GM19468 (cell line): Measurements from ENCODE around the gene ATN1.

Source experiments
- ATAC-seq: cut with Tn5 transposase; IDR thresholded peaks from one replicate; pipeline ENCODE4 v1.9.1; 2021; ENCODE audit warnings: mild to moderate bottlenecking, moderate library complexity, moderate number of reproducible peaks; ENCODE audit not compliant: unreplicated experiment; ENCODE audit errors: extremely low read depth

The ATN1 gene

DNA sequence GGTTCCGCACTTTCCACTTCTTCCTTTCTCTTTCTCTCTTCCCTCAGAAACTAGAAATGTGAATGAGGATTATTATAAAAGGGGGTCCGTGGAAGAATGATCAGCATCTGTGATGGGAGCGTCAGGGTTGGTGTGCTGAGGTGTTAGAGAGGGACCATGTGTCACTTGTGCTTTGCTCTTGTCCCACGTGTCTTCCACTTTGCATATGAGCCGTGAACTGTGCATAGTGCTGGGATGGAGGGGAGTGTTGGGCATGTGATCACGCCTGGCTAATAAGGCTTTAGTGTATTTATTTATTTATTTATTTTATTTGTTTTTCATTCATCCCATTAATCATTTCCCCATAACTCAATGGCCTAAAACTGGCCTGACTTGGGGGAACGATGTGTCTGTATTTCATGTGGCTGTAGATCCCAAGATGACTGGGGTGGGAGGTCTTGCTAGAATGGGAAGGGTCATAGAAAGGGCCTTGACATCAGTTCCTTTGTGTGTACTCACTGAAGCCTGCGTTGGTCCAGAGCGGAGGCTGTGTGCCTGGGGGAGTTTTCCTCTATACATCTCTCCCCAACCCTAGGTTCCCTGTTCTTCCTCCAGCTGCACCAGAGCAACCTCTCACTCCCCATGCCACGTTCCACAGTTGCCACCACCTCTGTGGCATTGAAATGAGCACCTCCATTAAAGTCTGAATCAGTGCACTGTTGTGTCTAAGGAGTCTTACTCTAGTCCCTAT, 4.6 kb upstream of the ATN1 start:
- ATAC-seq = no peak

- ATAC-seq = no peak
Measured at GRCh38 chr12:6923851-6924250, 3.9 kb upstream of the ATN1 start.

DNA sequence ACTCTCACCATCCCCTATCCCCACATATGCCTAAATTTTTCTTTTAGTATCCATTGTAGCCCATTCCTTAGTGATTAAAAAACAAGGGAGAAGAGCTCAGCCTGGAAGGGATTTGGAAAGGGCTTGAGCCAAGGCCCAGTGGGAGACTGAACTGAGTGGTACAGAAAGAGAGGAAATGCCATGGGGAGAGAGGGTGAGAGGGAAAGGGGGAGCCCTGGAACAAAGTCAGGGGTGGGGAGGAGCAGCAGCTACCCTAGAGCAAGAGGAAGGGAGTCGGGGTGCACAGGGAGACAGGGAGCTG, 2.6 kb upstream of the ATN1 start:
- ATAC-seq = no peak

DNA sequence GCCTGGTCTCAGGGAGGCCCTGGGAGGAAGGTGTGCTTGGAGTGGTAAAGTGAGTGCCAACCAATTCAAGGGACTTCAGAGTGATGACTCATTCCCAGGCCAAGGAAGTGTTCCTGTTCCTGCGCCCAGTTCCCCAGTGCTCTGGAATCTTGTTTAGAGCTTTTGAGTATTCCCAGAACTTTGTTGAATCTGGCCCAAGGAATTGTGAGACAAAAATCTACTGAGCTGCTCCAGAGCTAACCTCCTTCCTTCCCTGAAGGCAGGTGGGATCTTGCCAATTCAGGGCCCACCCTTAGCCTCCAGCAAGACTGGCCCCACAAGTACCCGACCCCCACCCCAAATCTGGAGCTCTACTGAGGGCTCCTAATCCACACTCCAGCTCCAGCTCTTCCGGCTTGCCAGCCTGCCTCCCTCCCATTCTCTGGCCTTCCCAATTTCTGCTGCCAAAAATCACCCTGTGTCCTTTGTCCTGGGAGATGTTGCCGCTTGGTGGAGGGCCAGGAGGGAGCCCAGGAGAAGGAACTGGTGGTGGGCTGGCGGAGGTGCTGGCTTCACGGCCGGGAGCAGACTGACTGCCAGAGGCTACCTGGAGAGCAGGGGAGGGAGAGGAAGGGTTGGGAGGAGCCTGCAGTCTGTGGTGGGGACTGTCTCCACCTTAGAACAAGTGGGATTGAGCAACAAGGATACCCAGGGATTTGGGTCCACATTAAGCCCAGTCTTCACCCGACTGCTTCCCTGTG, 2.0 kb upstream of the ATN1 start:
- ATAC-seq = no peak

DNA sequence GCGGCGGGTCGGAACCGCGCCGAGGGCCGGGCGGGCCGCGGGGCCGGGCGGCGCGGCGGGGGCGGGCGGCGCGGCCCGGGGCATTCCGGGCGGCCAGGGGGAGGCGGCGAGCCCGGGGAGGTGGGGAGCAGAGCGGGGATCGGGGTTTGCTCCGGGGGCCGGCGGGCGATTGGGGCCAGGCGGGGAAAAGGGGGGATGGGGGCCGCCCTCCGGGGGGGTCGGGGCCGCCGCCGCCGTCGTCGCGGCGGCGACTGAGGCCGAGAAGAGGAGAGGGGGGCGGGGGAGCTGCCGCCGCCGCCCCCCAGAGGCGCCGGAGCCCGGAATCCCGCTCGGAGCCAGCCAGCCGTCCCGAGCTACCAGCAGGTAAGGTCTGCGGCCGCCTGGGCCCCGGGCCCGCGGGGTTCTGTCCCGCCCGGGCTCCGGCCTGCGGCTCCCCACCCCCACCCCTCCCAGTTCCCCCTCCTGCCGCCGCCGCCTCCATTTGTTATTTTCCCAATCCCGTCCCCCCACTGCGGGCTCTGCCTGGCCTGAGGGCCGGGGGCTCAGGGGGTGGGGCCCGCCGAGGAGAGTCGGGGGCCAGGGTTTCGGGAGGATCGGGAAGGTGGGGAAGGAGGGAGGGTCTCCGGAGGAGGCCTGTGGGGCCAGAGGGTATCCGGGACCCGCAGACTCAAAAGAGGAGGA, 403 bp downstream of the ATN1 start:
- no peak for ATAC-seq

- no peak for ATAC-seq
Measured at GRCh38 chr12:6928703-6929407, 1.1 kb downstream of the ATN1 start.

GRCh38 chr12:6929466-6930452, 2.0 kb downstream of the ATN1 start:
- ATAC-seq = no peak

- ATAC-seq = no peak
Measured at GRCh38 chr12:6932766-6933165, 5.0 kb downstream of the ATN1 start.

DNA sequence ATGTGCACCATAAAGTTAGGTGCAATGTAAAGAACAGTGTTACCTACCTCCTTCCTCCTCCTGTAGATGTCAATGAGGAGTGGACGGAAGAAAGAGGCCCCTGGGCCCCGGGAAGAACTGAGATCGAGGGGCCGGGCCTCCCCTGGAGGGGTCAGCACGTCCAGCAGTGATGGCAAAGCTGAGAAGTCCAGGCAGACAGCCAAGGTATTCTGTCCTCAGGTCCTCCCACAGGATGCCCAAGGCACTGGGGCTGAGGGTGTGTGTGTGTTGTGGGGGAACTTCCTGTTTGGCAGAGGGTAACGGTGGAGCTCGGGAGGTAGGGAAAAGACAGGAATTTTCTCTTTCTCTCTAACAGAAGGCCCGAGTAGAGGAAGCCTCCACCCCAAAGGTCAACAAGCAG, 6.4 kb downstream of the ATN1 start:
- ATAC-seq = no peak

- no peak for ATAC-seq
Measured at GRCh38 chr12:6935371-6936193, 7.8 kb downstream of the ATN1 start.

- ATAC-seq = no peak
Measured at GRCh38 chr12:6936194-6936635, 8.5 kb downstream of the ATN1 start.

DNA sequence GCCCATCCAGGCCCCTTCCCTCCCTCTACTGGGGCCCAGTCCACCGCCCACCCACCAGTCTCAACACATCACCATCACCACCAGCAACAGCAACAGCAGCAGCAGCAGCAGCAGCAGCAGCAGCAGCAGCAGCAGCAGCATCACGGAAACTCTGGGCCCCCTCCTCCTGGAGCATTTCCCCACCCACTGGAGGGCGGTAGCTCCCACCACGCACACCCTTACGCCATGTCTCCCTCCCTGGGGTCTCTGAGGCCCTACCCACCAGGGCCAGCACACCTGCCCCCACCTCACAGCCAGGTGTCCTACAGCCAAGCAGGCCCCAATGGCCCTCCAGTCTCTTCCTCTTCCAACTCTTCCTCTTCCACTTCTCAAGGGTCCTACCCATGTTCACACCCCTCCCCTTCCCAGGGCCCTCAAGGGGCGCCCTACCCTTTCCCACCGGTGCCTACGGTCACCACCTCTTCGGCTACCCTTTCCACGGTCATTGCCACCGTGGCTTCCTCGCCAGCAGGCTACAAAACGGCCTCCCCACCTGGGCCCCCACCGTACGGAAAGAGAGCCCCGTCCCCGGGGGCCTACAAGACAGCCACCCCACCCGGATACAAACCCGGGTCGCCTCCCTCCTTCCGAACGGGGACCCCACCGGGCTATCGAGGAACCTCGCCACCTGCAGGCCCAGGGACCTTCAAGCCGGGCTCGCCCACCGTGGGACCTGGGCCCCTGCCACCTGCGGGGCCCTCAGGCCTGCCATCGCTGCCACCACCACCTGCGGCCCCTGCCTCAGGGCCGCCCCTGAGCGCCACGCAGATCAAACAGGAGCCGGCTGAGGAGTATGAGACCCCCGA, 9.1 kb downstream of the ATN1 start:
- ATAC-seq = no peak

DNA sequence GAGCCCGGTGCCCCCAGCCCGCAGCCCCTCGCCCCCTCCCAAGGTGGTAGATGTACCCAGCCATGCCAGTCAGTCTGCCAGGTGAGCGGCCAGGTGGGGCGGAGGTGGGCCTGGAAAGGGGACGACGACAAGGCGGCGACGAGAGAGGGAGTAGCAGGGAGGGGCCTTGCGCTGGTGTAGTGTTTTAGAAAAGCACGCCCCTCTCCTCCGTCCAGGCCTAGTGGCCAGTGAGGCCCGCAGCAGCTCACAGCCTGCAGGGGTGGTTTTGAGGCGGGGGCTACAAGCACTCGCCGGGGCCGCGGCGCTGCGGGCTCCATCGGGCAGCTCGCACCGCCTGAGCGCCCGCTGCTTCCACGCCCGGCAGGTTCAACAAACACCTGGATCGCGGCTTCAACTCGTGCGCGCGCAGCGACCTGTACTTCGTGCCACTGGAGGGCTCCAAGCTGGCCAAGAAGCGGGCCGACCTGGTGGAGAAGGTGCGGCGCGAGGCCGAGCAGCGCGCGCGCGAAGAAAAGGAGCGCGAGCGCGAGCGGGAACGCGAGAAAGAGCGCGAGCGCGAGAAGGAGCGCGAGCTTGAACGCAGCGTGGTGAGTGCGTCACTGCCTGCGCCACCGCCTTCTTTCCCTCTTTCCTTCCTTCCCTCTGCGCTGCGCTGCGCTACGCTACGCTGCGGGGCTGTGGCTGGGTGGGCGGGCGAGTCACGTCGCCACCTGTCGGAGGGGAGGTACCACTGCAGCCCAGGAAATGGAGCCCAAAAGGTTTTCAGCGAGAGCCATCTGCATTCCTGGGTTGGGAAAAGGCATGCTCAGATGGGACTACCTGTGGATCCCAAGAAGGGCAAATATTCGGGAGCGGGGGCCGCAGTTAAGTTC, 10.0 kb downstream of the ATN1 start:
- peak; percentile 88 for ATAC-seq

DNA sequence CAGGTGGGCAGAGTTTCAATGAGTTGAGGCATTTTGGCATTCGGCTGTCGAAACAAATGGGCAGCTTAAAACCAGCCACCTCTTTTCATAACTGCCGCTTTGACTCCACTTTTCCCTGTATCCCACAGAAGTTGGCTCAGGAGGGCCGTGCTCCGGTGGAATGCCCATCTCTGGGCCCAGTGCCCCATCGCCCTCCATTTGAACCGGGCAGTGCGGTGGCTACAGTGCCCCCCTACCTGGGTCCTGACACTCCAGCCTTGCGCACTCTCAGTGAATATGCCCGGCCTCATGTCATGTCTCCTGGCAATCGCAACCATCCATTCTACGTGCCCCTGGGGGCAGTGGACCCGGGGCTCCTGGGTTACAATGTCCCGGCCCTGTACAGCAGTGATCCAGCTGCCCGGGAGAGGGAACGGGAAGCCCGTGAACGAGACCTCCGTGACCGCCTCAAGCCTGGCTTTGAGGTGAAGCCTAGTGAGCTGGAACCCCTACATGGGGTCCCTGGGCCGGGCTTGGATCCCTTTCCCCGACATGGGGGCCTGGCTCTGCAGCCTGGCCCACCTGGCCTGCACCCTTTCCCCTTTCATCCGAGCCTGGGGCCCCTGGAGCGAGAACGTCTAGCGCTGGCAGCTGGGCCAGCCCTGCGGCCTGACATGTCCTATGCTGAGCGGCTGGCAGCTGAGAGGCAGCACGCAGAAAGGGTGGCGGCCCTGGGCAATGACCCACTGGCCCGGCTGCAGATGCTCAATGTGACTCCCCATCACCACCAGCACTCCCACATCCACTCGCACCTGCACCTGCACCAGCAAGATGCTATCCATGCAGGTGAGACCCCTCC, 10.8 kb downstream of the ATN1 start:
- ATAC-seq = no peak

DNA sequence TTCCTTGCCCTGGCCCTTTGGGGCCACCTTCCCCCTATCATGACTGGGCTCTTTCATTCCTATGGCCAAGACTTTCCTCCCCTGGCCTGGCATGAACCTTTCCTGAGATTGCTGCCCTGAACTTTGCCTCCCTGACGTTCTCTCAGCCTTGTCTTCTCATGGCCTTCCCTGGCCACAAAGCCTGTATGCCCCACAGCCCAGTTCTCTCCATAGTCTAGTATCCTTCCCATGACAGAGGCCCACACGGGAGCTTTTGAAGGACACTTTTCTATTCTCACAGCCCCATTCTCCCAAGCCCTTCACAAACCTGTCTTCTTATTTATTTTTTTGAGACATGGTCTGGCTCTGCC, 11.4 kb downstream of the ATN1 start:
- ATAC-seq = no peak

DNA sequence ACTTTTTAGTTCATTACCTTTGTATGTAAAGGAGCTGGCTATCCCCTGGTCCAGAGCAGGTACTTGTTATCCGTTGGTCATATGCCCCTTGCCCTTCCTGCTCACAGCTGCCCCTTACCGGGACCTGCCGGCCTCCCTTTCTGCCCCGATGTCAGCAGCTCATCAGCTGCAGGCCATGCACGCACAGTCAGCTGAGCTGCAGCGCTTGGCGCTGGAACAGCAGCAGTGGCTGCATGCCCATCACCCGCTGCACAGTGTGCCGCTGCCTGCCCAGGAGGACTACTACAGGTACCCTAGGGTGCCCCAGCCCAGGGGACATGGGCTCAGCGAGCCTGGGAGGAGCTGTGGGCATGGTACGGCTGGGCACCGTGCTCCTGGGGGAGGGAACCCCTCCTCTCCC, 13.5 kb downstream of the ATN1 start:
- ATAC-seq = no peak
